Astrocyte of the cerebellum (primary cell): ENCODE data around the gene SORCS2.

Source experiments
- DNase-seq: peaks from one replicate; pipeline ENCODE4 v3.0.0-alpha.2; 2011; ENCODE audit warnings: low read depth
- H3K4me3 ChIP-seq: 2 replicates; pipeline ENCODE4 v1.5.1; 2011; ENCODE audit warnings: mild to moderate bottlenecking, low read depth, low read length, moderate library complexity
- in situ Hi-C: cut with HindIII; loops from 2 replicates; pipeline ENCODE4 v1.10.0; 2017; ENCODE audit warnings: low sequenced_read_pairs
- TF ChIP-seq, protein P1 (sequence below): IDR thresholded peaks from 2 replicates; pipeline ENCODE4 v1.5.1; 2012; ENCODE audit warnings: low read length, low read depth, moderate library complexity, mild to moderate bottlenecking; ENCODE audit errors: missing control alignments

Gene SORCS2

DNA sequence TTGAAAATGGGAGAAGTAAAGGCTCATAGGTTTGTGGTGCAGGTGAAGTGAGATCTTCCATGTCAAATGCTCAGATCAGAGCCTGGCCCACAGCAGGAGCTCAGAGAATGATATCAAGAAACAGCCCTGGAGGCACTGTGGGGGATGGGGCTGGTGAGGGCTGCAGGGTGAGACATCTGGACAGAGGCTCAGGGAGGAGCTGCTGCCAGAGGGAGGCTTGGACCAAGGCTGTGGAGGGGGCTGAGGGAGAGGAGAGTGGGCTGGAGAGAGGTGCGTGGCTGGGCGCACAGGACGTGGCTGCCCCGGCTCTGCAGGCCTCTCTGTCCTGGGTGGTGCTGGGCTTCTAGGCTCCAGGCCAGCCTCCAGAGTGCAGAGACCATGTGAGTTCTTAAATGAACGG is 5.6 kb downstream of the SORCS2 start:
- no peak for DNase-seq
- H3K4me3 ChIP-seq, result no peak overlapping the region
- in situ Hi-C loops, result no loop called here
- TF ChIP-seq, protein P1, sequence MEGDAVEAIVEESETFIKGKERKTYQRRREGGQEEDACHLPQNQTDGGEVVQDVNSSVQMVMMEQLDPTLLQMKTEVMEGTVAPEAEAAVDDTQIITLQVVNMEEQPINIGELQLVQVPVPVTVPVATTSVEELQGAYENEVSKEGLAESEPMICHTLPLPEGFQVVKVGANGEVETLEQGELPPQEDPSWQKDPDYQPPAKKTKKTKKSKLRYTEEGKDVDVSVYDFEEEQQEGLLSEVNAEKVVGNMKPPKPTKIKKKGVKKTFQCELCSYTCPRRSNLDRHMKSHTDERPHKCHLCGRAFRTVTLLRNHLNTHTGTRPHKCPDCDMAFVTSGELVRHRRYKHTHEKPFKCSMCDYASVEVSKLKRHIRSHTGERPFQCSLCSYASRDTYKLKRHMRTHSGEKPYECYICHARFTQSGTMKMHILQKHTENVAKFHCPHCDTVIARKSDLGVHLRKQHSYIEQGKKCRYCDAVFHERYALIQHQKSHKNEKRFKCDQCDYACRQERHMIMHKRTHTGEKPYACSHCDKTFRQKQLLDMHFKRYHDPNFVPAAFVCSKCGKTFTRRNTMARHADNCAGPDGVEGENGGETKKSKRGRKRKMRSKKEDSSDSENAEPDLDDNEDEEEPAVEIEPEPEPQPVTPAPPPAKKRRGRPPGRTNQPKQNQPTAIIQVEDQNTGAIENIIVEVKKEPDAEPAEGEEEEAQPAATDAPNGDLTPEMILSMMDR, result no peak

DNA sequence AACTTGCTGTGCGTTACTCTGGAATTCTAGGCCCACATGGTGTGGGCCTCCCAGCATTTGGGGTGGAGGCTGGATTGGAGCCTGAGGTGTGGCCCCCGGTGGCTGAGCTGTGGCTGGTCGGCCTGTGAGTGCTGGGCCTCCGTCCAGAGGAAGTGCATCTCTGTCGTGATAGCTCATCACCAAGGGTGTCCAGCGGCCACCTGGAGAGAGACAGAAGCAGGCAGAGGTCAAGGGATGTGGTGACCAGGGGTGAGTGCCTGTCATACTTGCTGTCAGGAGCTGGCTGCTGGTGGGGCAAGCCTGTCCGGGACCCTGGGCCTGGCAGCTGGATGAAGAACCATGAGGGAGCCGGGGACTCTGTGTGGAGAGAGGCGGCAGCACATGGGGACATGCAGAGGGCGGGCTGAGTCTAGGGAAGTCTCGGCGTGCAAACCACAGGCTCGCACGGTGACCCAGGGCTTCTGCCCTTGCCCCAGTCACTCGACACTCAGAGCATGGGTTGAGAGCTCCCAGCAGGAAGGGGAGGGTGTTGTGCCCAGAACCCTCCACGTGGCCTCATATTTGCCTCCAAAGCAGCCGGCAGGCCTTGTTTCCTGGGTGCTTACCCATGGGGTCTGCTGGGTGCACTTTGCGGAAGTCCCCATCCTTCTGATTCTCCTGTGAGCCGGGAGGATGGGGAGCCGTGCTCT is 6.2 kb downstream of the SORCS2 start:
- in situ Hi-C loops, result no loop called here
- H3K4me3 ChIP-seq, result no peak overlapping the region
- TF ChIP-seq, protein P1, result no peak
- DNase-seq, result no peak

- in situ Hi-C loops, result no loop called here
- DNase-seq, result no peak
- H3K4me3 ChIP-seq, result no peak overlapping the region
- TF ChIP-seq, protein P1, result no peak
These were observed 6.9 kb downstream of the SORCS2 start for GRCh38 chr4:7199129-7199725.

DNA sequence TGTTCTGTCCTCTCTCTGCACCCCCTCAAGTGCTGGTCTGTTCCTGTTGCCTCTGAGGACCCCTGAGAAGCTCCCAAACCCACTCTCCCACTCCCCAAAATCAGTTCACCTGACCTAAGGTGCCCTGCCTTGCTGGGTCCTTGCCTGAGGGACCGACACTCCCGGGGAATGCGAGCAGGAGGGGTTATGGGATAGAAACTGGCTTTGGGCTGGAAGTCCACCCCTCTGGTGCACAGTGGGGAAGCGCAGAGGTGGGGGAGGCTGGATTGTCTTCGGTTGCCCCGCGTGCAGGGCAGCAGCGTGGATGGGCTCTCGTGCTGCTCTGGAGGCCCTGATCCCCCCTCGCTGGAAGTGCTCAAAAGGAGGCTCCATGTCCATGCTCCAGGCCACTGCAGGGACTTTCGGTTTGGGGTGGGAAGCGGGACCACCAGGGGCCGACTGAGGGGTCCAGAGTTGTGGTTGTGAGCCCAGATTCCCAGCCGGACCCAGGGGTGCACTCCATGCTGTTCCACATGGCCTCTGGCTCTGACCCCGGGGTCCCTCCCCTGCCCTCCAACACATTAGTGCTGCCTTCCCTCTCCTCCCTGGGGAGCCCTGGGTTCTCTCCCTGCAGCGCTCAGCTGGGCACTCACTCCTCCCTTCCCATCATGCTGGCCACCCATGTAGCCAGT is 7.6 kb downstream of the SORCS2 start:
- in situ Hi-C loops, result no loop called here
- H3K4me3 ChIP-seq, result no peak overlapping the region
- TF ChIP-seq, protein P1, result no peak
- no peak for DNase-seq

DNA sequence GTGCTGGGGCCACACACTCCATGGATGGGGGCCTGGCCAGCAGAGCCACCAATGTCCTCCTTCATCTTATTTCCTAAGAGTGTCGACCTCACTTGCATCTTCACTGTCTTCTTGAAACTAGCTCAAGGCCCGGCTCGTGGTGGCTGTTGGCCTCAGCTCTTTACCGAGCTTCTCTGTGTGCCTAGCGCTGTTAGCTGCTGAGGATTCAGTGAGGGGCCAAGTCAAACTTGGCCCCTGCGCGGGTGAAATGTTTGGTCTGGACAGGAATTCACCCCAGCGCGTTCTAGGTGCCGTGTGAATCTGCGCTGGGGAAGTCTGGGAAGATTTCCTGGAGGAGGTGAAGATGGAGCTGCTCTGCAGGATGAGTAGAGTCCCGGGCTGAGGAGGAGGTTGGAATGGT is 8.5 kb downstream of the SORCS2 start:
- TF ChIP-seq, protein P1, result no peak
- DNase-seq, result no peak
- in situ Hi-C loops, result no loop called here
- H3K4me3 ChIP-seq, result no peak overlapping the region

GRCh38 chr4:7201420-7202305 is 9.3 kb downstream of the SORCS2 start:
- no peak for DNase-seq
- no peak overlapping the region for H3K4me3 ChIP-seq
- in situ Hi-C loops, result no loop called here
- TF ChIP-seq, protein P1, result no peak
